ENCODE results near the gene CCR7. TPM values are rescaled to one million over a fixed set of nuclear protein-coding genes. Genes with fewer than 3 reads are reported as not detected.
A peak's percentile ranks its signal among the peaks of the same experiment; 100 is the strongest.

Gene CCR7
- total and polyA plus RNA-seq, 2 donors from 2014 or later: 0.17 to 7.1 TPM

- TF ChIP-seq CTCF (IDR thresholded peaks at IDR 0.05; ENCODE audit: borderline replicate concordance, extremely low read depth, insufficient read depth): no peak
- peak in 3 of 5 donors; percentile 0 to 17 (median 2) for DNase-seq
- Histone ChIP-seq H3K36me3 (ENCODE audit: control insufficient read depth in 2 of 3, insufficient read depth in 3 of 3, low read length in 3 of 3) (no peaks in the 10 kb centered on the region), H3K4me3 (ENCODE audit: low read length in 3 of 3) (no peak overlapping the region), H3K9ac (ENCODE audit: low read length in 3 of 3) (no peak overlapping the region), H3K9me3 (ENCODE audit: control insufficient read depth in 2 of 3, insufficient read depth in 1 of 3, low read length in 3 of 3) (no peaks in the 10 kb centered on the region), H3K27me3 (ENCODE audit: control insufficient read depth, insufficient read depth, low read length) (no peaks in the 10 kb centered on the region), H3K4me1 (ENCODE audit: control insufficient read depth in 2 of 3, insufficient read depth in 2 of 3, low read depth in 1 of 3, low read length in 3 of 3) (peaks cover 0 to 31% (median 19%) of the 10 kb centered on the region in 3 donors), H3K27ac (ENCODE audit: low read depth in 2 of 2, low read length in 2 of 2) (peak overlapping the region; percentile 48 to 78)
- intact Hi-C loops (cut with DNase I): no loop called here
- no peak for FAIRE-seq
Measured at GRCh38 chr17:40550608-40551007, 14.7 kb downstream of the CCR7 start.

- DNase-seq: peak in 2 of 5 donors; percentile 43 to 45
- no peak overlapping the region for H3K4me3 ChIP-seq (ENCODE audit: low read length in 3 of 3)
Measured at GRCh38 chr17:40548982-40549685, 16.1 kb downstream of the CCR7 start.

GRCh38 chr17:40548491-40548981 lies 16.7 kb downstream of the CCR7 start:
- Histone ChIP-seq H3K9me3 (ENCODE audit: control insufficient read depth in 2 of 3, insufficient read depth in 1 of 3, low read length in 3 of 3) (no peaks in the 10 kb centered on the region), H3K27ac (ENCODE audit: low read depth in 2 of 2, low read length in 2 of 2) (peak overlapping the region; percentile 69 to 78), H3K4me1 (ENCODE audit: control insufficient read depth in 2 of 3, insufficient read depth in 2 of 3, low read depth in 1 of 3, low read length in 3 of 3) (peaks cover 0 to 20% (median 20%) of the 10 kb centered on the region in 3 donors), H3K4me3 (ENCODE audit: low read length in 3 of 3) (no peak overlapping the region), H3K27me3 (ENCODE audit: control insufficient read depth, insufficient read depth, low read length) (no peaks in the 10 kb centered on the region), H3K36me3 (ENCODE audit: control insufficient read depth in 2 of 3, insufficient read depth in 3 of 3, low read length in 3 of 3) (no peaks in the 10 kb centered on the region), H3K9ac (ENCODE audit: low read length in 3 of 3) (no peak overlapping the region)
- DNase-seq: peak in 2 of 5 donors; percentile 4 to 34
- intact Hi-C loops (cut with DNase I): no loop called here
- no peak for FAIRE-seq
- TF ChIP-seq CTCF (IDR thresholded peaks at IDR 0.05; ENCODE audit: borderline replicate concordance, extremely low read depth, insufficient read depth): no peak

More at GRCh38 chr17:40548982-40549685, 16.1 kb downstream of the CCR7 start:
- Histone ChIP-seq H3K9ac (ENCODE audit: low read length in 3 of 3) (peak overlapping the region in 1 of 3 donors; percentile 16), H3K9me3 (ENCODE audit: control insufficient read depth in 2 of 3, insufficient read depth in 1 of 3, low read length in 3 of 3) (no peaks in the 10 kb centered on the region), H3K4me1 (ENCODE audit: control insufficient read depth in 2 of 3, insufficient read depth in 2 of 3, low read depth in 1 of 3, low read length in 3 of 3) (peaks cover 0 to 24% (median 19%) of the 10 kb centered on the region in 3 donors), H3K27ac (ENCODE audit: low read depth in 2 of 2, low read length in 2 of 2) (peak overlapping the region; percentile 69 to 78), H3K36me3 (ENCODE audit: control insufficient read depth in 2 of 3, insufficient read depth in 3 of 3, low read length in 3 of 3) (no peaks in the 10 kb centered on the region), H3K27me3 (ENCODE audit: control insufficient read depth, insufficient read depth, low read length) (no peaks in the 10 kb centered on the region)
- intact Hi-C loops (cut with DNase I): no loop called here
- TF ChIP-seq CTCF (IDR thresholded peaks at IDR 0.05; ENCODE audit: borderline replicate concordance, extremely low read depth, insufficient read depth): no peak
- no peak for FAIRE-seq
